GM10266 (cell line): ENCODE data around the gene ATP6V1D.
A peak's percentile ranks its signal among the peaks of the same experiment; 100 is the strongest.
"Not testable (repeated sequence)": the region's sequence is repeated elsewhere in the genome, so short reads cannot be mapped to it uniquely, and the experiment has no call there.

Experiments
- DNase-seq: peaks from one replicate; pipeline ENCODE4 v3.0.0; 2012; ENCODE audit errors: extremely low spot score
- CTCF ChIP-seq: IDR thresholded peaks from 2 replicates; pipeline ENCODE4 v1.5.1; 2012; ENCODE audit warnings: mild to moderate bottlenecking, low read depth; ENCODE audit not compliant: control insufficient read depth, insufficient read depth; ENCODE audit errors: missing control alignments

Gene ATP6V1D

GRCh38 chr14:67352055-67352454, 7.5 kb downstream of the ATP6V1D start:
- DNase-seq: no peak
- TF ChIP-seq CTCF: no peak

- DNase-seq: no peak
- TF ChIP-seq CTCF: no peak
Measured at GRCh38 chr14:67345583-67345982, 14.0 kb downstream of the ATP6V1D start.

GRCh38 chr14:67343601-67344230, 15.9 kb downstream of the ATP6V1D start:
- no peak for TF ChIP-seq CTCF
- DNase-seq: no peak

- DNase-seq: not testable (repeated sequence)
Measured at GRCh38 chr14:67341231-67341630, 18.4 kb downstream of the ATP6V1D start.

- DNase-seq: no peak
Measured at GRCh38 chr14:67335781-67336180, 23.8 kb downstream of the ATP6V1D start.

GRCh38 chr14:67332468-67332867, 27.1 kb downstream of the ATP6V1D start:
- no peak for TF ChIP-seq CTCF
- DNase-seq: no peak

More at GRCh38 chr14:67335781-67336180, 23.8 kb downstream of the ATP6V1D start:
- peak; percentile 43 for TF ChIP-seq CTCF

- no peak for DNase-seq
- no peak for TF ChIP-seq CTCF
Measured at GRCh38 chr14:67331368-67332125, 28.1 kb downstream of the ATP6V1D start.

- DNase-seq: not testable (repeated sequence)
Measured at GRCh38 chr14:67329666-67330065, 29.9 kb downstream of the ATP6V1D start.
